Stimulated activated CD4-positive, alpha-beta T cell treated with anti-CD3 and anti-CD28 coated beads, Interleukin-1b, Interleukin-23, amount 100 ng/mL, for 48 hours (primary cell): ENCODE results near the gene NDUFS4.
"Not testable (repeated sequence)": the region's sequence is repeated elsewhere in the genome, so short reads cannot be mapped to it uniquely, and the experiment has no call there.

Source experiments
- DNase-seq: peaks from one replicate; pipeline ENCODE4 v3.0.0-alpha.2; 2020

NDUFS4 gene

GRCh38 chr5:53674121-53674520 is 113.7 kb downstream of the NDUFS4 start:
- no peak for DNase-seq

DNA sequence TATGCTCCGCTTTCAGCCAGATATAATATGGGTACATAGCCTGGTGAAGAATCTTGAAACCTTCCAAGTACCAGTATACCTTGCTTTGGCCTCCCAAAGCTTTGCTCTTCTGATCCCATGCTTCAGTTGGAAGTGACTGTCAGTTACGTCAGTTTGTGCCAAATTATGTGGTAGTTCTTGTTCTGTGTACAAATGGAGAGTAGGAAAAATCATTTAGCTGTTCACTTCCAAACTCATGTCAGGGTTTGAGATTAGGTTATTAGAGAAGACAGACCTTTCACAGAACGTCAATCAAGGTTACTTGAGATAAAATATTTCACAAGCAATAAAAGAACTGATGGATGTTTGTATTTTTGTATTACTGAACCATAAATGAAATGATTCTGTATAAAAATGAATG is 117.2 kb downstream of the NDUFS4 start:
- DNase-seq, result no peak

DNA sequence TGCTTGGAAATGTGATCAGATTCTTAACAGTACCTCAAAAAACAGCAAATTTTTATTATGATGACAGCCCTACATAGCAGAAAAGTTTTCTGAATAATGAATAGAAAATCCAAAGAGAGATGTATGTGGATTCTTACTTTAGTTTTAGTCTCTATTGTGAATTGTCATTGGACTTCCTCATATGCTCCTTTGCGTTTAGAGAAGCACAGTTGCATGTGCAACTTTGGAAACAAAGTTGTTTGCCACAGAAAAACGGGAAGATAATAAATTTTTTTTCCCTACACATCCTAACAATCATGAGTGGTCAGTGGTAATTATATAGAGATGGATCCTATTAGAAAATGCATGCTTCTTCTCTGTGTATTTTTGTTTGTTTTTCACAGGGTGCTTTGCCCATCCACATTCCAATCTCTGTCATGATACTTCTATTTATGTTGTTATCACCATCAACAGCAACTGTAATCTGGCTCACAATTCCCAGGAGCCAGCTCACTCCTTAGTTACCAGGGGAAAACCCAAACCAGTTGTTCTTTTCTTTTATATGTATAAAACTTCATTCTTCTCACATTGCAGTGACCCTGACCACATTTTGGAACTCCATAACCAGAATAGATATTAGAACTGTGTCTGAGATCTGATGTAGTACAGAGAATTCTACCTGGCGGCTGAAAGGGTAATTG is 118.7 kb downstream of the NDUFS4 start:
- no peak for DNase-seq

- no peak for DNase-seq
Measured at GRCh38 chr5:53681079-53681478, 120.6 kb downstream of the NDUFS4 start.

DNA sequence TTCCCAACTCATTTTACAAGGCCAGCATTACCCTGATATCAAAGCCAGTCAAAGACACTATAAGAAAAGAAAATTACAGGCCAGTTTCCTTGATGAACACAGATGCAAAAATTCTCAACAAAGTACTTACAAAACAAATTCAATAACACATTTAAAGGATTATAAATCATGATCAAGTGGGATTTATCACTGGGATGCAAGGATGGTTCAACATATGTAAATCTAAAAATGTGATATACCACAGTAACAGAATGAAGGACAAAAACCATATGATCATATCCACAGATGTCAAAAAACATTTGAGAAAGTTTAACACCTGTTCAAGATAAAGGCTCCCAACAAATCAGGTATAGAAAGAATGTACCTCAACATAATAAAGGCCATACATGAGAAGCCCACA is 130.6 kb downstream of the NDUFS4 start:
- no peak for DNase-seq

- no peak for DNase-seq
Measured at GRCh38 chr5:53694520-53695022, 134.1 kb downstream of the NDUFS4 start.

GRCh38 chr5:53710405-53710804 is 150.0 kb downstream of the NDUFS4 start:
- not testable (repeated sequence) for DNase-seq

DNA sequence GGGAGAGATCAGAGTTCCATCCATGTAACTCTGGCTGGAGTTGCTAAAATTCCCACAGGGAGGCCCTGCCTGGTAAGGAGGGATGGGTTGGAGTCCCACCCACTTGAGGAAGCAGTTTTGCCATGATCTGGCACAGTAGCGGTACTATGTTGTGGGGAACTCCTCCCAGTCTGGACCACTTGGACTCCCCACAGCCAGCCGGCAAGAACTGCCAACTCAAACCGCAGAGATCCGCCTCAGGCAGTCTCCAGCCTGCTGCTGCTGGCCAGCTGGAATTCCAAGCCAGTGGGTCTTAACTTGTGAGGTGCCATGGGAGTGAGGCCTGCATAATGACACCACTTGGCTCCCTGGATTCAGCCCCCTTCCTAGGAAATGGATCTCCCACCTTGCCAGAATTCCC is 151.9 kb downstream of the NDUFS4 start:
- no peak for DNase-seq

- no peak for DNase-seq
Measured at GRCh38 chr5:53713978-53714666, 153.7 kb downstream of the NDUFS4 start.

DNA sequence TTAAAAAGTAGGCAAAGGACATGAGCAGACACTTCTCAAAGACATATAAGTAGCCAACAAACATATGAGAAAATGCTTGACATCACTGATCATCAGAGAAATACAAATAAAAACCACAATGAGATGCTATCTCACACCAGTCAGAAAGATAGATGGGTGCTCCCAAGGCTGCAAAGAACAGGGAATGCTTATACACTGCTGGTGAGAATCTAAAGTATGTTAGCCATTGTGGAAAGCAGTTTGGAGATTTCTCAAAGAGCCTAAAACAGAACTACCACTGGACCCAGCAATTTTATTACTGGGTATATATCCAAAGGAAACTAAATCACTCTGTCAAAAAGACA is 154.2 kb downstream of the NDUFS4 start:
- DNase-seq, result no peak

DNA sequence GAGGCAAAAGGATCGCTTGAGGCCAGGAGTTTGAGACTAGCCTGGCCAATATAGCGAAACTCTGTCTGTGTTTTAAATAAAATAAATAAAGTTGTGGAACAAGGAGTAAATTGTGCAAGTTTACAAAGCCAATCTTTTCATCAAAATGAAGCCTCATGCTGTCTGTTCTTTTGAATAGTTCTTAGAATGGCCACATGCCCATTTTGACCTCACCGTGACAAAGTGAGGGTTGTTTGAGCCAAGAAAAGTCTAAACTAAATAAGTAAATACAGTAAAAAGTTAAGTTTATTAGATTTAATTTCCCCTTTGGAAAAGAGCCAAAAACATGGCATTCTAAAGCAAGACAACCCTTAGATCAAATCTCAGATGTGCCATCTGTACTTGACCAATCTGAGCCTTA is 165.7 kb downstream of the NDUFS4 start:
- DNase-seq, result no peak

GRCh38 chr5:53730943-53731342 is 170.5 kb downstream of the NDUFS4 start:
- DNase-seq, result no peak
